H9 (cell line): ENCODE measurements around the gene ENTREP3. TPM values are rescaled to one million over a fixed set of nuclear protein-coding genes. Genes with fewer than 3 reads are reported as not detected.

Experiments used
- DNase-seq: peaks from one replicate; pipeline ENCODE4 v3.0.0-alpha.2; 2017
- H2AFZ ChIP-seq: one replicate; pipeline ENCODE4 v1.6.1; 2013; ENCODE audit warnings: mild to moderate bottlenecking, low read length, control low read depth, moderate library complexity
- H2AK5ac ChIP-seq: 2 replicates; pipeline ENCODE4 v1.6.1; 2013; ENCODE audit warnings: low read length, control low read depth, mixed read lengths; ENCODE audit not compliant: insufficient read length
- H2BK120ac ChIP-seq: one replicate; pipeline ENCODE4 v1.6.1; 2013; ENCODE audit warnings: low read depth, mild to moderate bottlenecking, low read length, control low read depth, inconsistent platforms; ENCODE audit not compliant: poor library complexity, severe bottlenecking
- H2BK12ac ChIP-seq: 2 replicates; pipeline ENCODE4 v1.6.1; 2013; ENCODE audit warnings: low read length, control low read depth, mixed read lengths, low read depth; ENCODE audit not compliant: insufficient read length
- H2BK15ac ChIP-seq: 2 replicates; pipeline ENCODE4 v1.6.1; 2013; ENCODE audit warnings: low read depth, low read length, control low read depth
- H2BK20ac ChIP-seq: one replicate; pipeline ENCODE4 v1.6.1; 2013; ENCODE audit warnings: low read depth, mild to moderate bottlenecking, low read length, control low read depth, inconsistent platforms; ENCODE audit not compliant: poor library complexity, severe bottlenecking
- H2BK5ac ChIP-seq: 2 replicates; pipeline ENCODE4 v1.6.1; 2013; ENCODE audit warnings: low read length, control low read depth, mixed read lengths; ENCODE audit not compliant: insufficient read length
- H3K14ac ChIP-seq: 2 replicates; pipeline ENCODE4 v1.6.1; 2013; ENCODE audit warnings: low read length, control low read depth; ENCODE audit not compliant: insufficient read depth
- H3K18ac ChIP-seq: 2 replicates; pipeline ENCODE4 v1.6.1; 2013; ENCODE audit warnings: low read depth, mild to moderate bottlenecking, mixed read lengths, low read length, control low read depth; ENCODE audit not compliant: insufficient read length
- H3K23ac ChIP-seq: 2 replicates; pipeline ENCODE4 v1.6.1; 2013; ENCODE audit warnings: low read length, control low read depth, mixed read lengths, low read depth; ENCODE audit not compliant: insufficient read length
- H3K23me2 ChIP-seq: 2 replicates; pipeline ENCODE4 v1.6.1; 2013; ENCODE audit warnings: low read depth, mild to moderate bottlenecking, mixed read lengths, low read length, control low read depth; ENCODE audit not compliant: insufficient read length, poor library complexity, severe bottlenecking
- H3K27ac ChIP-seq: 2 replicates; pipeline ENCODE4 v1.5.1; 2013; ENCODE audit warnings: low read length, control low read depth, mixed read lengths, low read depth; ENCODE audit not compliant: insufficient read length
- H3K27me3 ChIP-seq: 2 replicates; pipeline ENCODE4 v1.6.1; 2013; ENCODE audit warnings: low read length, control low read depth, inconsistent platforms; ENCODE audit not compliant: insufficient read depth
- H3K4ac ChIP-seq: 2 replicates; pipeline ENCODE4 v1.6.1; 2013; ENCODE audit warnings: low read depth, mild to moderate bottlenecking, control low read depth, inconsistent platforms, low read length, moderate library complexity
- H3K4me1 ChIP-seq: 2 replicates; pipeline ENCODE4 v1.6.1; 2013; ENCODE audit warnings: low read length, control low read depth, inconsistent platforms; ENCODE audit not compliant: insufficient read depth
- H3K4me2 ChIP-seq: 2 replicates; pipeline ENCODE4 v1.6.1; 2013; ENCODE audit warnings: low read length, control low read depth, mixed read lengths; ENCODE audit not compliant: insufficient read length, insufficient read depth
- H3K56ac ChIP-seq: 2 replicates; pipeline ENCODE4 v1.6.1; 2013; ENCODE audit warnings: low read depth, mild to moderate bottlenecking, mixed read lengths, low read length, control low read depth; ENCODE audit not compliant: insufficient read length
- H3K79me1 ChIP-seq: 2 replicates; pipeline ENCODE4 v1.6.1; 2013; ENCODE audit warnings: low read depth, mild to moderate bottlenecking, moderate library complexity, low read length, control low read depth, inconsistent platforms; ENCODE audit not compliant: insufficient read depth, poor library complexity, severe bottlenecking
- H3K79me2 ChIP-seq: 2 replicates; pipeline ENCODE4 v1.6.1; 2013; ENCODE audit warnings: low read length, control low read depth, inconsistent platforms; ENCODE audit not compliant: insufficient read depth
- H3K9ac ChIP-seq: 2 replicates; pipeline ENCODE4 v1.6.1; 2013; ENCODE audit warnings: low read length, control low read depth, mixed read lengths; ENCODE audit not compliant: insufficient read length; ENCODE audit errors: extremely low read depth
- H3K9me3 ChIP-seq: one replicate; pipeline ENCODE4 v1.6.1; 2013; ENCODE audit warnings: low read depth, low read length, inconsistent platforms; ENCODE audit not compliant: control insufficient read depth
- H3T11ph ChIP-seq: one replicate; pipeline ENCODE4 v1.6.1; 2013; ENCODE audit warnings: mild to moderate bottlenecking, low read length, control low read depth, inconsistent platforms
- H4K20me1 ChIP-seq: one replicate; pipeline ENCODE4 v1.6.1; 2013; ENCODE audit not compliant: control insufficient read depth, insufficient read length, insufficient read depth
- H4K5ac ChIP-seq: 2 replicates; pipeline ENCODE4 v1.6.1; 2013; ENCODE audit warnings: low read depth, mild to moderate bottlenecking, mixed read lengths, low read length, control low read depth; ENCODE audit not compliant: insufficient read length
- H4K8ac ChIP-seq: replicated peaks from 2 replicates; pipeline ENCODE4 v1.6.1; 2013; ENCODE audit warnings: low read length, control low read depth, mixed read lengths, low read depth; ENCODE audit not compliant: insufficient read length
- H4K91ac ChIP-seq: 2 replicates; pipeline ENCODE4 v1.6.1; 2013; ENCODE audit warnings: low read depth, mild to moderate bottlenecking, moderate library complexity, mixed read lengths, low read length, control low read depth; ENCODE audit not compliant: insufficient read length
- H3K27ac Mint-ChIP-seq, 3 experiments: 2 replicates in 2 of 3; 3 replicates in 1 of 3; pipeline ENCODE4 v1.8.0; 2020 to 2021; ENCODE audit warnings: mixed read lengths in 3 of 3, mild to moderate bottlenecking in 1 of 3, moderate library complexity in 1 of 3
- H3K27me3 Mint-ChIP-seq: 2 replicates; pipeline ENCODE4 v1.8.0; 2021; ENCODE audit warnings: low read depth, mild to moderate bottlenecking, moderate library complexity, mixed read lengths
- H3K36me3 Mint-ChIP-seq, 3 experiments: 2 replicates in 2 of 3; 3 replicates in 1 of 3; pipeline ENCODE4 v1.8.0; 2020 to 2021; ENCODE audit warnings: low read depth in 3 of 3, mixed read lengths in 3 of 3; ENCODE audit not compliant: insufficient read depth in 1 of 3
- H3K4me1 Mint-ChIP-seq, 2 experiments: 2 replicates each; pipeline ENCODE4 v1.8.0; 2020; ENCODE audit warnings: mixed read lengths in 2 of 2
- H3K4me3 Mint-ChIP-seq, 2 experiments: 2 replicates in 1 of 2; 3 replicates in 1 of 2; pipeline ENCODE4 v1.8.0; 2020 to 2021; ENCODE audit warnings: mild to moderate bottlenecking in 2 of 2, mixed read lengths in 2 of 2, moderate library complexity in 1 of 2
- H3K9me3 Mint-ChIP-seq, 2 experiments: 2 replicates in 1 of 2; 3 replicates in 1 of 2; pipeline ENCODE4 v1.8.0; 2020; ENCODE audit warnings: mild to moderate bottlenecking in 2 of 2, mixed read lengths in 2 of 2, moderate library complexity in 1 of 2
- CTCF ChIP-seq: fragments of 200-600 bp; sonication (generic); conservative IDR thresholded peaks from 3 replicates; pipeline ENCODE4 v1.8.0; 2021; ENCODE audit warnings: antibody characterized with exemption, mild to moderate bottlenecking
- WGBS: extraction: QIAGEN DNeasy Blood & Tissue Kit; methylation state at CpG from one replicate; pipeline ENCODE4 v1.1.7; 2013; ENCODE audit warnings: missing lambda C conversion rate, low lambda C conversion rate, mixed read lengths; ENCODE audit not compliant: insufficient read length; ENCODE audit errors: extremely low coverage; 5-methylcytosine and 5-hydroxymethylcytosine counted together
- total RNA-seq: library from RNA; stranded (reverse); gene quantifications from 2 replicates; pipeline ENCODE4 v1.2.1, GENCODE V29; 2021

Gene ENTREP3
- total RNA-seq, 1 experiment from 2014 or later: 41.0 TPM

- Histone ChIP-seq H4K8ac (no peak overlapping the region), H3K79me2 (peaks cover 6% of the 10 kb centered on the region; the same call in 1 of the 2 replicates), H3T11ph (no peak overlapping the region), H2BK5ac (no peak overlapping the region), H3K56ac (no peak overlapping the region), H3K4me2 (no peak overlapping the region), H2BK12ac (no peak overlapping the region), H3K9ac (no peak overlapping the region), H3K23me2 (peaks cover 9% of the 10 kb centered on the region), H3K27me3 (no peaks in the 10 kb centered on the region), H2AK5ac (no peak overlapping the region), H2BK20ac (no peak overlapping the region), H3K14ac (no peak overlapping the region), H2BK15ac (no peak overlapping the region), H3K4ac (no peak overlapping the region), H3K79me1 (no peaks in the 10 kb centered on the region), H2AFZ (no peak overlapping the region), H4K91ac (no peak overlapping the region), H3K4me1 (peaks cover 7% of the 10 kb centered on the region), H2BK120ac (no peak overlapping the region), H4K20me1 (peaks cover 5% of the 10 kb centered on the region), H3K23ac (no peak overlapping the region), H3K27ac (no peak overlapping the region), H4K5ac (no peak overlapping the region), H3K18ac (no peak overlapping the region), H3K9me3 (no peaks in the 10 kb centered on the region)
- H3K4me3 Mint-ChIP-seq: no peak overlapping the region
- H3K4me1 Mint-ChIP-seq: peaks cover 19 to 32% of the 10 kb centered on the region in 2 experiments
- peaks cover 2% of the 10 kb centered on the region for H3K27me3 Mint-ChIP-seq
- no peak for TF ChIP-seq CTCF
- H3K27ac Mint-ChIP-seq: peak overlapping the region in 2 of 3 experiments; percentile 28 to 68; a peak in 2 of 7 replicates
- no peaks in the 10 kb centered on the region; a peak in 1 of 5 replicates for H3K9me3 Mint-ChIP-seq
- DNase-seq: no peak
- WGBS: no CpG with 5 or more reads among the region's 5 CpGs
- peaks cover 60 to 90% (median 81%) of the 10 kb centered on the region in 3 experiments for H3K36me3 Mint-ChIP-seq
Measured at GRCh38 chr1:155200920-155201319, 54.4 kb downstream of the ENTREP3 start.
